SJSA1 (cell line): ENCODE data around the gene FANCI. TPM values are rescaled to one million over a fixed set of nuclear protein-coding genes. Genes with fewer than 3 reads are reported as not detected.

ENCODE experiments used
- DNase-seq, 2 experiments: peaks; one replicate each; pipeline ENCODE4 v3.0.0-alpha.2; 2015 to 2020; ENCODE audit warnings: low spot score in 2 of 2, low read depth in 1 of 2
- H3K27ac ChIP-seq: fragments of 250-450 bp; sonication (Bioruptor Pico); 2 replicates; pipeline ENCODE4 v1.5.1; 2020; ENCODE audit warnings: mild to moderate bottlenecking, moderate library complexity
- H3K27me3 ChIP-seq: fragments of 250-450 bp; sonication (Bioruptor Pico); replicated peaks from 2 replicates; pipeline ENCODE4 v1.5.1; 2020; ENCODE audit warnings: mild to moderate bottlenecking, moderate library complexity
- H3K36me3 ChIP-seq: fragments of 250-450 bp; sonication (Bioruptor Pico); 2 replicates; pipeline ENCODE4 v1.5.1; 2020; ENCODE audit warnings: mild to moderate bottlenecking
- H3K4me1 ChIP-seq: fragments of 250-450 bp; sonication (Bioruptor Pico); replicated peaks from 2 replicates; pipeline ENCODE4 v1.6.1; 2021; ENCODE audit warnings: mild to moderate bottlenecking
- H3K4me3 ChIP-seq: fragments of 250-450 bp; sonication (Bioruptor Pico); 2 replicates; pipeline ENCODE4 v1.5.1; 2020; ENCODE audit warnings: mild to moderate bottlenecking
- H3K9me3 ChIP-seq: fragments of 250-450 bp; sonication (Bioruptor Pico); replicated peaks from 2 replicates; pipeline ENCODE4 v1.5.1; 2020; ENCODE audit warnings: mild to moderate bottlenecking
- total RNA-seq: library from RNA; depleted of rRNA; stranded (reverse); fragments of >200 nt; shearing (Covaris generic); gene quantifications from 2 replicates; pipeline ENCODE4 v1.2.3, GENCODE V29; 2014; rRNA removed

FANCI gene
- 104 and 138 TPM in 2 replicates for total RNA-seq

DNA sequence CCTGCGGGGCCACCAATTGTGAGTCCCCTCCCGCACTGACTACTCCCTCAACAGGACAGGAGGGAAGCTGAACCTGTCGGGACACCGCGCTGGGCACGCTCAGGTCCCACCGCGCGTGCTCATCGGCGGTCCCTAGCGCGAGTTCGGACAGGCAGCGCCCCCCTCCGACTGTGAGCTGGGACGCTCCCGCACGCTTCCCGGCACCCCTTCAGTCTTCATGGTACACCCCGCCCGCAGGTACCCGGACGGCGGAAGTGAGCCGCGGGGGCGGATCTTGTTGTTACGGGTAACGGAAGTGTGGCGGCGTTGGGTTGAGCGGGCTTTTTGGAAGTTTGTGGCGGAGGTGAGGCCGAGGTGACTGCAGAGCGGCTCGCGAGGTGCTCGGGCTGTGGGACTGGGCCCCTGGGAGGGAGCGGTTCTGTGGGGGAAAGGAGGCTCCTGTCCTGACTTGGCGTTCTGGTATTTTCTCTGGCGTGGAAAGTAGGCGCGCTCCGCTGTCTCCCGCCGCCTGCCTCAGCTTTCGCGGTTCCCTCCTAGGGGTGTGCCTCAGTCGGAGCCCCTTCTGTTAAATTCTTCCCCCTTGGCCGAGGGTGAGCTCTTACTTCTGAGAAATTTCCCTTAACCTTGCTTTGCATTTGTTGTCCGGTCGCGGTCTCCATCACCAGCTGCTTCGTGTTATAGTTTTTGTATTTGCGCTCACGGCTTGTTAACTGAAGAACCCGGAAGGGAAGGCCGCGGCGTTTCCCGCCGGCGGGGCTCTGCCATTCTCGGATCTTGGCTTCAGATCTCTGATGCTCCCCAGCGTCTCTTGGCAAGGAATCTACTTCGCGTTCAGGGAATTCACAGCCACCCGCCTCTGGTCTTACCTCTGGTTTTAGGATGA is at the start of gene FANCI:
FANCI (plus strand) TSS at position 289 of the 883 bp plus-strand sequence. CDS start 3,669 bp downstream, outside the sequence.
- H3K27ac ChIP-seq, result peak within 1 kb of the TSS; percentile 44
- peak; percentile 93 to 96 for DNase-seq

DNA sequence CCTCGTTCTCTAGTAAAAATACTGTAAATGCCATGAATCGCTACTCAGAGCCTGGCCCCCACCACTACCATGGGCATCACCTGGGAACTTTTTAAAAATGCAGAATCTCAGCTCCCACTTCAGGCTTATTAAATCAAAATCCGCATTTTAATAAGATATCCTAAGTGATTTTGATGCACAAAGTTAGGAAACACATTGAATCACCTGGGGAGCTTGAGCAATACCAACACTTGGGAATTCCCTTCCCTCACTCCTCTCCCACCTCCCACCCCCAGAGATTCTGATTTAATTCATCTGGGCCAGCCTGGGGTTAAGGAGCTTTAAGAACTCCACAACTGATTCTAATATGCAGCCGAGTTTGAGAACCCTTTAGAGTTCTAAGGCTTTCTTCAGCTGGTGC is 49.2 kb upstream of the FANCI start:
- Histone ChIP-seq H3K9me3 (no peaks in the 10 kb centered on the region), H3K4me1 (no peaks in the 10 kb centered on the region), H3K27me3 (no peaks in the 10 kb centered on the region), H3K36me3 (peaks cover 27% of the 10 kb centered on the region), H3K4me3 (no peak overlapping the region), H3K27ac (no peak overlapping the region)
- no peak for DNase-seq

More for the DNA sequence above, at the start of gene FANCI:
- Histone ChIP-seq H3K4me1 (peaks cover 17% of the 10 kb centered on the region), H3K27me3 (no peaks in the 10 kb centered on the region), H3K9me3 (0 out of 2 replicates have a peak, but pooled peaks cover 5% of the 10 kb centered on the region), H3K4me3 (peak within 1 kb of the TSS; percentile 62), H3K36me3 (peaks cover 34% of the 10 kb centered on the region)

DNA sequence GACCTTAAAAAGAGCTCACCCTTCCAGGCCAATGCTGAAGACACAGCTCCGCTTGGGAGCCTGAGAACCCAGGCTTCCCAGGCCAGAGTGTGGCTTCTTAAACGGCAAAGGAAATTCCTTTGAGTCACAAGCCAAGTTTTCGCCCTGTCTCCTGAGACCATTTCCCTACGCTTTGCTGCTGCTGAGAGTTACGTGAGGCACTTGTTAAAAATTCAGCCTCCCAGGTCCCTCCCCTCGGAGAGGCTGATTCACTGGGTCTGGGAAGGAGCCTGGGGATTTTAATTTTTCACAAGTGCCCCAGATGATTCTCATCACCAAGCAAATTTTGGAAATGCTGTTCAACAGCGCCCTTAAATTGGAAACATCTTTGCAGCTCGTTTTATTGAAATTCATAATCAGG is 47.9 kb upstream of the FANCI start:
- no peaks in the 10 kb centered on the region for H3K9me3 ChIP-seq
- H3K27ac ChIP-seq, result no peak overlapping the region
- DNase-seq, result no peak
- H3K4me3 ChIP-seq, result no peak overlapping the region
- no peaks in the 10 kb centered on the region for H3K27me3 ChIP-seq
- no peaks in the 10 kb centered on the region for H3K4me1 ChIP-seq
- peaks cover 25% of the 10 kb centered on the region for H3K36me3 ChIP-seq

DNA sequence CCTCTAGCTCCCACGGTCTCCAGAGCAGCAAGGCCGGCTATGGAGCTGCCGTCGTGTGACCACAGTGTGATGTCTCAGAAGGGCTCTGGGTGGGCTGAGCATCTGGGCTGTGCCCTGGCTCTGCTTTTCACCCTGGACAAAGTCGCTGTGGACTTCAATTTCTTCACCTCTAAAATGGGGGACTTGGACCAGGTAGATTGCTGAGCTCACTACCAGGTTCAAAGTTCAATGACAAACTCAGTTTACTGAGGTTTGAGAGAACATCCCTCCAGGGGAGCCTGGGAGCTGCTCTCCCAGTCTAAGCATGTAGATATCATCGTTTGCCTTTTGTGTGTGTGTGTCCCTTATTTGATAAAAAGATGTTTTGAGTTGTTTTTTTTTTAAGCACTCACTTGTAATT is 47.5 kb upstream of the FANCI start:
- no peak overlapping the region for H3K4me3 ChIP-seq
- H3K9me3 ChIP-seq, result no peaks in the 10 kb centered on the region
- no peaks in the 10 kb centered on the region for H3K4me1 ChIP-seq
- no peaks in the 10 kb centered on the region for H3K27me3 ChIP-seq
- H3K27ac ChIP-seq, result no peak overlapping the region
- peaks cover 25% of the 10 kb centered on the region for H3K36me3 ChIP-seq
- no peak for DNase-seq

DNA sequence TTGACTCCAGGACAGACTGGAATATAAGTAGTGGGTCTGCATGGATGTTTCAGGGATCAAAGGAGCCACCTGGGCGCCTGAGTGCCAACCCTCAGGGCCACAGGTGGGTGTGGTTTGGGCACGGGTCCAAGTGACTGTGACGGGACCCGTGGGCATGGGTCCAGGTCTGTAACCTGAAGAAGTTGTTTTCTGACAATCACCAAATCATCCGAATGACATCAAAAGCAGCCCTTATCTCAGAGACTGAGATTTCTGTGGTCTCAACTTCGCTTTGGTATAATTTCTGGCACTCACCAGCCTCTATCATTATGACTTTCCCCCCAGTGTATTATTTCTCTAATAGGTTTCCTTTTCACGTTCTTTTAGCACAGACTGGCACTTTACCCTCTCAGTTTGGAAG is 46.8 kb upstream of the FANCI start:
- Histone ChIP-seq H3K9me3 (no peaks in the 10 kb centered on the region), H3K4me1 (no peaks in the 10 kb centered on the region), H3K27ac (no peak overlapping the region), H3K27me3 (no peaks in the 10 kb centered on the region), H3K36me3 (peaks cover 22% of the 10 kb centered on the region), H3K4me3 (no peak overlapping the region)
- no peak for DNase-seq

DNA sequence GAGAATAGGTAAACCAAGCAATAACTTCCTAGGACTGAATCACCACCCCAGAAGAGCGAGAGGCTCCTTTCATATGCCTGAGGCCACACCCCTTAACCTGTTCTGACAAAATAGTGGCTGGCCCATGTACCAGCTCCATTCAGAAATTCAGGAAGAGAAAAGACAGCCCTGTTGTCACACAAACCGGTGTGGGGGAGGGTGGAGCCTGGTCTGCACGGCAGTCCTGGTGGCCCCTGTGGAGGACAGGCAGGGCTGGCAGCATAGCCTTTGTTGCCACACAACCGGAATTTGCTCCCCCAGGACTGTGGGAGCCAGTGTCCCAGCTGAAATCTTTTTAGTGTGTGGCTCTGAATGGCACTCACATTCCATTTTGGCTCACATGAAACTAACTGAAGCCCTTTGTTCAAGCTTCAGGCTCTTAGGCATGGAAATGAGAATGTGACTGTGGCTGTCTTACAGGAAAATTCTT is 46.2 kb upstream of the FANCI start:
- no peak overlapping the region for H3K27ac ChIP-seq

DNA sequence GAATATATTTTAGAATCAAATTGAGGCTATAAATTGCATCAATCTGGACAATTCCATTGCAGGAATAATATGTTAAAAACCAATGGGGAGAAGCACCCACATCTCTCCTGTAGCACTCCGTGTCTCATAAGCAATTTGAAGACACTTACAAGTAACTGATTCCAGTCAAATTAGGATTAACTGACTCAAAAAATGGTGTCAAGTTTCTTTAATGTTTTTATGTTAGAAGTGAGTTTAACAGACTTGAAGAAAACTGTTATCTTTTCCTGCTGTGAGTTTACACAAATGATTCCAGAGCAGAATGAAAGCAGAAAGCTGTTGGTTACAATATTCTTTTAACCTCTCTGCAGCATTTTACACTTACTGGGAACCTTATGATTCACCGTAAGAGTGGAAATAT is 45.6 kb upstream of the FANCI start:
- Histone ChIP-seq H3K36me3 (peaks cover 14% of the 10 kb centered on the region), H3K4me1 (no peaks in the 10 kb centered on the region), H3K27me3 (no peaks in the 10 kb centered on the region), H3K9me3 (no peaks in the 10 kb centered on the region), H3K4me3 (no peak overlapping the region), H3K27ac (no peak overlapping the region)
- no peak for DNase-seq

More for the DNA sequence above, 46.2 kb upstream of the FANCI start:
- Histone ChIP-seq H3K27me3 (no peaks in the 10 kb centered on the region), H3K9me3 (no peaks in the 10 kb centered on the region), H3K4me1 (no peaks in the 10 kb centered on the region), H3K36me3 (peaks cover 21% of the 10 kb centered on the region), H3K4me3 (no peak overlapping the region)
- no peak for DNase-seq

DNA sequence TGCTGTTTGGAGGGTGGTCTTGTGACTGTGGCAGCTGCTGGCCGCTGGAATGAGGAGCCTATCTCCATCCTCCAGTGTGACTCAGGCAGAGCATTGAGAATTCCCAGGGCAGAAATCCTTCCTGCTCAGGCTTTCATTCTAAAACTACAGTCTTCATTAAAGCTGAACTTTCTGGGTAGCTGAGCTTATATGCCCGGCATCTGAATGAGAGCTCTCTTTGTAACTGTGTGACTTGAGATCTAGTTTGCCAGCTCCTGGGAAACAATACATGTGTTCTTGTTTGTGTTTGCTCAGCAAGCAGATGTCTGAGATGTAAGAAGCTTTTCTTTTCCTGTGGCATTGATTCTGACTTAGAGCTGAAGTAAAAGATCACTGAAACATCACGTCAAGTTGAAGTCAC is 44.8 kb upstream of the FANCI start:
- Histone ChIP-seq H3K27ac (no peak overlapping the region), H3K4me1 (no peaks in the 10 kb centered on the region), H3K27me3 (no peaks in the 10 kb centered on the region), H3K36me3 (peaks cover 13% of the 10 kb centered on the region), H3K9me3 (no peaks in the 10 kb centered on the region), H3K4me3 (no peak overlapping the region)
- DNase-seq, result no peak

DNA sequence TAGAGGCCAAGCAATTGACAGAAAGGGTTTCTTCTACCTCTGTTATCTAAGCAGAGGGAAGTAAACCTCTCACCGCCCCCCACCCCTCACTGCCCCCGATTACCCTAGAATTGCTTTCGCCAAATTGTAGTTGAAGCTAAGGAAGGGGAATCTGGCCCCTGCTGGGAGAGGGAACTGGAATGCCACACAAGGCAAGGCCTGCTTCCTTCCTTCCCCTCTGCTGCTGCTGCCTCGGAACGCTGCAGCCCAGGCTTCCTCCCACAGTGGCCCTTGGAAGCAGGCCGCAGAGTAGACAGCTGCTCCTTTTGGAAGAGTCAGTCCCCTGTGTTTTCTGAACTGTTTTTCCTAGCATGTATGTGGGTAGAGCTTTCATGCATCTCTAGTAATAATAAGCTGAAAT is 44.0 kb upstream of the FANCI start:
- no peak for DNase-seq
- H3K4me3 ChIP-seq, result no peak overlapping the region
- H3K27ac ChIP-seq, result no peak overlapping the region
- H3K9me3 ChIP-seq, result no peaks in the 10 kb centered on the region
- H3K4me1 ChIP-seq, result no peaks in the 10 kb centered on the region
- H3K36me3 ChIP-seq, result peaks cover 9% of the 10 kb centered on the region
- no peaks in the 10 kb centered on the region for H3K27me3 ChIP-seq

DNA sequence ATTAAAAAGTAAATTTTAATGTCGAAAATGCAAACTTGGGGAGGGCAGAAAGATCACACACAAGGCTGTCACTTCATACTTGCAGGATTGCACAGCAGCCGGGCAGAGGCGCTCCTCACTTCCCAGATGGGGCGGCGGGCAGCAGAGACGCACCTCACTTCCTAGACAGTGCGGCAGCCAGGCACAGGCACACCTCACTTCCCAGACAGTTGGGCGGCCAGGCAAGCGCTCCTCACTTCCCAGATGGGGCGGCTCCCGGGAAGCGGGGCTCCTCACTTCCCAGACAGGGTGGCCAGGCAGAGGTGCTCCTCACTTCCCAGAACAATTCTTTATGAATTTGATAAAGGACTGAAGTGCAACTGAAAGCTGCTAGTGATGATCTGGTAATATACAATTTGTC is 43.6 kb upstream of the FANCI start:
- peaks cover 4% of the 10 kb centered on the region for H3K36me3 ChIP-seq
- no peaks in the 10 kb centered on the region for H3K27me3 ChIP-seq
- DNase-seq, result no peak
- no peak overlapping the region for H3K4me3 ChIP-seq
- no peak overlapping the region for H3K27ac ChIP-seq
- no peaks in the 10 kb centered on the region for H3K4me1 ChIP-seq
- H3K9me3 ChIP-seq, result no peaks in the 10 kb centered on the region

DNA sequence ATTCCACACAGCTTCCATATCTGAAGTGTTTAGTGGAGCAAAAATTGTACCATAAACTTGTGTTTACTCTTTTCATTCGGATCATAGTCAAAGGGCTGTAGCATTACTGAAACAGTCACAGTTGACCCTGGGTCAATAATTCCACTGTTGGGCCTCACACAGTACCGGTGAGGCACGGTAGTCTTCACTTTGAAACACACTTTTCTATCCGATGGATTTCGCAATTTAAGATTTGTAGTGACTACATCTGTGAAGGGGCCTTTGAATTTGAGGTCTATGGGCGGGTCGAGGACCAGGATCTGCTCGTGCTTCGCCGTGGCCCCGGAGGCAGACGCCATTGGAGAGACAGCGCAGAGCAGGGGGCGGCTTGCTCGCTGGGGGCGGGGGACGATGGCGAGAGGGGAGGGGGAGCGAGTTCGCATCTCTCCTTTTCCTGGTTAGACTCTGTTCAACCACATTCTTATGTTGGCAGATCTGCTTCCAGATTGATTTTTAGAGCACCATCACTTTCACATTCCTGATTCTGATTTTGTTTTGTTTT is 42.2 kb upstream of the FANCI start:
- Histone ChIP-seq H3K27ac (no peak overlapping the region), H3K4me1 (no peaks in the 10 kb centered on the region), H3K27me3 (no peaks in the 10 kb centered on the region), H3K36me3 (no peaks in the 10 kb centered on the region), H3K9me3 (no peaks in the 10 kb centered on the region), H3K4me3 (no peak overlapping the region)
- DNase-seq, result no peak

DNA sequence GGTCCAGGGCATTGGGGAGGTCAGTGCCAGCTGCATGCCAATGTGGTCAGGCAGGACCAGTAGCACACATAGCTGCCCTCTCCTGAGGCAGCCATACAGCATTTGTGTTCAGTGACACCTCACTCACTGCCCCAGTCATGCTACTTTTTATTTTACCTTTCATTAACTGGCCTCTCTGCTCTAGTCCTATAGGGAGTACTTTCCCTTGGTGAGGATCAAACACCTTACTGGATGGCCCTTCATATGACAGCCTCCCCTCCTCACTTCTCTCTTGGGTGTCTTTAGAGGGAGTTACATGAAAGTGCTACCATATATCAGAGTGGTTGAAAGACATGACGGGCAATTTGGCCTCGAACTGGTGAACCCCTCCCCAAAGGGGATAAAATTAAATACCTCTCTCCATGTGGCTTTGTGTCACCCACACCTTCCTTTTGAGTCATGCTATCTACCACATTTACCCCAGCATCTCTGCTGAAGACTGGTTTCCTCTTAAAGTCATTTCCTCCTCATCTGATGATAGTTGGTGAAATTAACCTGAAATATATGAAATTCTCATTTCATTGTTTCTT is 40.0 kb upstream of the FANCI start:
- Histone ChIP-seq H3K27ac (no peak overlapping the region), H3K36me3 (no peaks in the 10 kb centered on the region), H3K4me3 (no peak overlapping the region), H3K4me1 (peaks cover 6% of the 10 kb centered on the region; the same call in 1 of the 2 replicates), H3K9me3 (no peaks in the 10 kb centered on the region), H3K27me3 (no peaks in the 10 kb centered on the region)
- DNase-seq, result no peak

DNA sequence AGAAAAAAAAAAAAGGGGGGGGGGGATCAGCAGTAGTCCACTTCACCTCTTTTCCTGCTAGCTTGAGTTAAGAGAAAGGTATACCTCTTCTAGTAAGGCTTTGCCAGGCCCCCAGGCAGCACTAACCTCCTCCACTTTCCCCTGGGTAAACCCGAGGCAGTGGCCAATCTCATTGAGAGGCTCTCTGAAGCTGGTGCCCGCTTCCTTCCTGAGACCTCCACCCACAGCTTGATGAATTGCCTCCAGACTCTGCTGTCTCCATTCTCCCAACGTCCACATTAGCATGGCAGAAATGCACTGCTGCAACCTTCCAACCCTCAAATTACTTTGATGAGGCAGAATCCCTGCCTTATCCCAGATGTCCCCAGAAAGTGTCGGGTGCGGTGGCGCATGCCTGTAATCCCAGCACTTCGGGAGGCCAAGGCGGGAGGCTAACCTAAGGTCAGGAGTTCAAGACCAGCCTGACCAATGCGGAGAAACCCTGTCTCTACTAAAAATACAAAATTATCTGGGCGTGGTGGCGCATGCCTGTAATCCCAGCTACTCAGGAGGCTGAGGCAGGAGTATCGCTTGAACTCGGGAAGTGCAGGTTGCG is 37.7 kb upstream of the FANCI start:
- Histone ChIP-seq H3K36me3 (no peaks in the 10 kb centered on the region), H3K27me3 (no peaks in the 10 kb centered on the region), H3K27ac (no peak overlapping the region), H3K4me1 (peaks cover 6% of the 10 kb centered on the region; the same call in 1 of the 2 replicates), H3K4me3 (no peak overlapping the region), H3K9me3 (no peaks in the 10 kb centered on the region)
- DNase-seq, result no peak

DNA sequence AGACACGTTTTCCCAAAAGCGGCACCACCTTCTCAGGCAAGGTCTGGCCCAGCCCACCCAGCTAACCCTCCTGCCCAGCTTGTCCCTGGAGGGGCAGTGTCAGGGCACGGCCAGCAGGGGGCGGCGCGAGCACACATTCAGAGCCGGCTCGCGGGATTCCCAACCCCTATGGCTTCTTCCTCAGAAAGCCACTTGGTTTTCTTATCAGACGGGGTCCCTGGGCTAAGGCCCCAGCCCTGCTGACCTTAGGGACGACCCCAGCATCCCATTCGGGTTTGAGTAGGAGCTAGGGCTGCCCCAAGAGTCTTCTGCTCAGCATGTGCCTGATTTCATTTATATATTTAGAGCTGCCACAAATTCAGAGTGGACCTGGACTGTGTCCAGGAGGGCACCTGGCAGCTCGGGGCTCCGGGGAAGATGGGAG is 36.9 kb upstream of the FANCI start:
- H3K27me3 ChIP-seq, result no peaks in the 10 kb centered on the region
- peak; percentile 68 to 81 for DNase-seq

More for the DNA sequence above, 36.9 kb upstream of the FANCI start:
- Histone ChIP-seq H3K36me3 (no peaks in the 10 kb centered on the region), H3K27ac (no peak overlapping the region), H3K9me3 (no peaks in the 10 kb centered on the region), H3K4me3 (no peak overlapping the region), H3K4me1 (peaks cover 6% of the 10 kb centered on the region; the same call in 1 of the 2 replicates)
